Muscle of arm (tissue), 12 donors: ENCODE results near the gene TOR1AIP2. TPM values are rescaled to one million over a fixed set of nuclear protein-coding genes. Genes with fewer than 3 reads are reported as not detected.
A peak's percentile ranks its signal among the peaks of the same experiment; 100 is the strongest.

Source experiments
- DNase-seq: peaks from one replicate; pipeline ENCODE4 v3.0.0-alpha.2; 2013
- polyA plus RNA-seq, 12 donors: library from polyadenylated mRNA; unstranded; fragments of 120-200 nt; gene quantifications; one replicate each; pipeline ENCODE4 v1.2.1, GENCODE V29; 2013; ENCODE audit not compliant: insufficient read length in 12 of 12

TOR1AIP2 gene
- polyA plus RNA-seq, 12 donors: 26.3 to 115 (median 36.3) TPM

DNA sequence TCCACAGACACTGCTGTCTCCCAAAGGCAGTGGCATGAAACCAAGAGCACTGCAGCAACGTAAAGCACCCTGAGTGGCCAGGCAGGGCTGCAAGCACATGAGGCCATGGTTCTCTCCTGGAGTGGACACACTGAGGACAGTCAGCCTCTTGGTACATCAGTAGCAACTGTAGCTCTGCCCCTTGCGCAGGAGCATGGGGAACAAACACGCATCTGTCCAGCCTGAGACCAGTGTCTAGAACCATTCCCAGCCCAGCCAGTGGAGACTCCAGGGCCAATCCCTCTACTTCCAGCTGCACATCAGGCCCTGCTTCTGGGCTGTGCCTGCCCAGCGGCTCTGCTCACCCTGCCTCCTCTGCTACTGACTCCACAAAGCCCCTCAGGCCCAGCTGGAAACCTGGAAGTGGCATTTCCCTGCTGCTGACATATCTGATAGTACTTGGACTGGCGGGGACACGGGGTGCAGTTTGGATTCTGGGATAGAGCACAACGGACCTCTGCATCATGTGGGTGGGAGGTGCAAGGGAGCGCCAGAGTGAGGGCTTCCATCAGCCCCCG is 49.0 kb downstream of the TOR1AIP2 start:
- DNase-seq: no peak

- no peak for DNase-seq
Observed at GRCh38 chr1:179826626-179827280, 50.9 kb downstream of the TOR1AIP2 start.

GRCh38 chr1:179825798-179826460 is 51.7 kb downstream of the TOR1AIP2 start:
- no peak for DNase-seq

- no peak for DNase-seq
Observed at GRCh38 chr1:179825206-179825605, 52.4 kb downstream of the TOR1AIP2 start.

GRCh38 chr1:179824265-179824664 is 53.3 kb downstream of the TOR1AIP2 start:
- no peak for DNase-seq

DNA sequence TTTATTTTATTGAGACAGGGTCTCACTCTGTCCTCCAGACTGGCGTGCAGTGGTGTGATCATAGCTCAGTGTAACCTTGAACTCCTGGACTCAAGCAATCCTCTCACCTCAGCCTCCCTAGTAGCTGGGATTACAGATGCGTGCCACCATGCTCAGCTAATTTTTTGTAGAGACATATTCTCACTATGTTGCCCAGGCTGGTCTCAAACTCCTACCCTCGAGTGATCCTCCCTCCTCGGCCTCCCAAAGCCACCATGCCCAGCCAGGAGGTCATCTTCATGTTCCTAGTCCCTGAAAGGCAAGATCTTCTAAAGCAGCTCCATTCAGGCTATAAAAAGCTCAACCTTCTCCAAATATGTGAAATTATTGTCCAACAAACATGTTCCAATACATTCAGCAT is 53.9 kb downstream of the TOR1AIP2 start:
- DNase-seq: no peak

- no peak for DNase-seq
Observed at GRCh38 chr1:179822065-179822464, 55.5 kb downstream of the TOR1AIP2 start.

DNA sequence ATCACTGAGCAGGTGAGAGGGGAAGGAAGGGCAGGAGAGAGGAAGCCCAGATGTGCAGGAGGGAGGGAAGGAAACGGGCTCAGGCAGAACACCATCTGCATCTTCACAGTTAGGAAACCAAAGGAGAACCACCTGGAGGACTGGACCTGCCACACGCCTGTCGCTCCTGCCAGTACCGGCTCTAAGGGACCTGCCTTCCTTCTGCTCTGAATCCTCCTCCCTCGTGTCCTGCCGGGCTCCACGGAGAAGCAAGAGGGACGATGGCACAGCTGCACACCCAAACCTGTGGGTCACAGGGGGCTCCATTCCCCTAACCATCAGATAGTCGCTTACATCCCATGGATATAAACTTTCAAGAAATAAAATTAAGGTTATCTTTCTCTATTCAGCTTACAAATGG is 56.1 kb downstream of the TOR1AIP2 start:
- no peak for DNase-seq

DNA sequence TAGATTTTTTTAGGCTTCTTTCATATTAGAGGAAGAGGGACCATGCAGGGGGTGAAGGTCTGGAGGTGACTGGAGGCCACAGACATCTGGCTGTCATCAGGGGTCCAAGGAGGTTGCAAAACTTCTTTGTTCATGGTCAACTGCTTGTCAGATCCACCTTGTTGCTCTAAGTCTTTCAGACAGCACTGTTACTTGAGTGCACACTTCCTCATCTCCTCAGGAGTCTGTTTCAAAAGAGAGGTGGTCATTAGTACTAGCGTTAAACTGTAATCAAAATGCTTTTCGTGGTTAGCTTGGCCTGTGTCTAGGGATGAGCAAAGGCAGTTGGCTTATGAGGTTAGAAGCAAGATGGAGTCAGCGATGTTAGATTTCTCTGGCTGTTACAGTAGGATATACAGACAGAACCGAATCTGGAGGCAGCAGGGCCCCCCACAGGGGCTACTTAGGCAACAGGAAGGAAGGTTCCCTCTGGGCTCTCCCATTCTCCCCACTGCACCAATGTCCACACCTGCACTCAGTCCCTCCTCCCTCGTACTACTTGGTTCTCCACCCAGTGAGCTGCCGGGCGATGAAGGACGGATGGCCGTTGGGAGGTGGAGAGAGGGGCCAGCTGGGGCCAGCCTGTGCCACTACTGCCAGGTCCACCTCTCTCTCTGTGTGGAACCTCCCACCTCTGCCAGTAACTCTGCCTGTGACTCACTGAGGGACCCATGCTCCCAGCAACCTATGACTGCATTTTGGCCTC is 57.2 kb downstream of the TOR1AIP2 start:
- DNase-seq: no peak

- no peak for DNase-seq
Observed at GRCh38 chr1:179818743-179819173, 58.8 kb downstream of the TOR1AIP2 start.

DNA sequence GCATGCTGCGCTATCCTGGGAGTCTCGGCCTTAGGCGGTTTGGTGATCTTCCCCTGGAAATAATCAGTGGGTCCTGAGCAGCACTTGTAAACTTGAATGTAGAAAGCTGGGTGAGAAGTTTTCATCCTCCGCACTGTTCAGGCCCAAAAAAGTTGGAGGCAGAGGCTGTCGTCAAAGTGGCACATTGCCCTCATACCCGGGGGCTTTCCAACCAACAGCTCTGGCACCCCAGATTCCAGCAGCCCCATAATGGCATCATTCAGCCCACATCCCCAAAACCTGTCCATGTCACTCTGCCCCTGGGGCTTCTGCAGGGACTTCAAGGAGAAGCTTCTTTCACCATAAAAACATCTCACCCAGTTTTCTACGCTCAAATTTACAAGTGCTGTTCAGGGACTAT is 59.3 kb downstream of the TOR1AIP2 start:
- DNase-seq: no peak

GRCh38 chr1:179817789-179818188 is 59.8 kb downstream of the TOR1AIP2 start:
- DNase-seq: peak; percentile 49

GRCh38 chr1:179817056-179817455 is 60.5 kb downstream of the TOR1AIP2 start:
- no peak for DNase-seq

DNA sequence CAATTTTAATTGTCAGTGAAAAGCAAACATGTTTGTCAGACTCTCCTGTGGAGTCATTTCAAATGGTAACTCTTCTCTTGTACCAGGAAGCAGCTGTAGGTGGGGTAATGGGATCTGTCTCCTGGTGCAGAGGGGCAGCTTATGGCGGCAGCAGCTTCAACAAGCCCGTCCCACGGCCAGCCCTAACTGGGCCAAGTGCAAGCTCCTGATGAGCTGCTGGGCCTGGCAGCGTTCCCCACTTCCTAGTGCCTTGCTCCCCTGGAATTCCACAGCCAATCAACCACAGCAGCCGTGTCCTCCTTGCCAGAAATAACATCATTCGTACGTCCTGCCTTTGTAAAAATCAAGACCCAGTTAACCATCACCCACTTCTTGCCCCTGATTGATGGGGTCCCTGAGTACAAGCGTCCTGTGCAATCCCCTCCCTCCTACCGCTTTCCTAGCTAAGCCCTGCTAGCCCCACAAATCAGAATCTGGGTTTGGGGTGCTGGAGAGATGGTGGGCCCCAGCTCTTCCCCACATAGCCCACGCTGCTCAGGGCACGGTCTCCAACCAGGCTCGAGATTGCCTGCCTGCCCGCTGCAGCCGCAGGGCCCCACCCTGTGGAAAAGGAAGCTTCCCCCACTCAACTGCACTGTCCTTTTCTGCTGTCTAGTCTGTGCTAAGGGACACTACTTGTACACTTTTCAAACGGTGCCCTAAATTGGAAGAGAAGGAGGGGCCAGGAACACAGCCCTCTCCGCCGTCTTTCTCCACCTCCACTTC is 61.2 kb downstream of the TOR1AIP2 start:
- DNase-seq: peak; percentile 61

DNA sequence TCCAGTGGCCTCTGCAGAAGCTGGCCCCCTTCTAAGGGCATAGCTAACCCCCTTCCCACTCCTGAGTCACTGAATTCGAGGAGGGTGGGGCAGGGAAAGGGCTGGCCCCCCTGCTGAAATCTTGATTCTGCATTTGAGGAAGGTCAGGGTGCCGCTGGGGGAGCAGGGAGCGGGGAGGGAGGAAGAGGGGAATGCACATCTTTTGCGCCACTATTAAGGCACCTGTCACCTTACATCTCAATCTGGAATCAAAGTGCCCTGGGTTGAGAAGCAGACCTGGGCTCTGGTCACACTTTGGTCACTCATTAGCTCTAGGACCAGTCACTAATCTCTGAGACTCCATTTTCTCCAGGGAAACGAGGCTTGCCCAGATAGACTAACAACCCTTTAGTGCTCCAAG is 62.0 kb downstream of the TOR1AIP2 start:
- DNase-seq: no peak

GRCh38 chr1:179814546-179814838 is 63.1 kb downstream of the TOR1AIP2 start:
- DNase-seq: no peak

- no peak for DNase-seq
Observed at GRCh38 chr1:179813626-179814545, 63.7 kb downstream of the TOR1AIP2 start.

GRCh38 chr1:179812501-179813292 is 64.9 kb downstream of the TOR1AIP2 start:
- DNase-seq: no peak

- no peak for DNase-seq
Observed at GRCh38 chr1:179810367-179810715, 67.3 kb downstream of the TOR1AIP2 start.
